CD14-positive monocyte (primary cell): ENCODE data around the gene CHRD. TPM values are rescaled to one million over a fixed set of nuclear protein-coding genes. Genes with fewer than 3 reads are reported as not detected.

Experiments
- DNase-seq, 3 donors: peaks; one replicate each; pipeline ENCODE4 v3.0.0-alpha.2; 2011 to 2022
- H2AFZ ChIP-seq: 2 replicates; pipeline ENCODE4 v1.6.0; 2012; ENCODE audit warnings: mild to moderate bottlenecking, low read depth, low read length, inconsistent platforms; ENCODE audit not compliant: insufficient read depth, poor library complexity, severe bottlenecking
- H3K27ac ChIP-seq, 2 donors: 1 replicate in 1 of 2; 2 replicates in 1 of 2; pipeline ENCODE4 v1.5.1; 2012 to 2013; ENCODE audit warnings: low read length in 2 of 2, control low read depth in 1 of 2, inconsistent platforms in 1 of 2, low read depth in 1 of 2, mild to moderate bottlenecking in 1 of 2
- H3K27me3 ChIP-seq, 2 donors: one replicate each; pipeline versions ENCODE4 v1.6.0 to v1.6.1; 2011 to 2013; ENCODE audit warnings: low read length in 2 of 2; ENCODE audit not compliant: control insufficient read depth in 2 of 2, insufficient read depth in 2 of 2
- H3K36me3 ChIP-seq, 2 donors: replicated peaks in 1 of 2; 1 replicate in 1 of 2; 2 replicates in 1 of 2; pipeline versions ENCODE4 v1.5.1 to v1.6.1; 2012 to 2013; ENCODE audit warnings: low read length in 2 of 2, control low read depth in 1 of 2, inconsistent platforms in 1 of 2, mild to moderate bottlenecking in 1 of 2; ENCODE audit not compliant: insufficient read depth in 2 of 2, control insufficient read depth in 1 of 2
- H3K4me1 ChIP-seq, 2 donors: 1 replicate in 1 of 2; 2 replicates in 1 of 2; pipeline versions ENCODE4 v1.5.1 to v1.6.1; 2012 to 2013; ENCODE audit warnings: low read length in 2 of 2, control low read depth in 1 of 2, inconsistent platforms in 1 of 2, mild to moderate bottlenecking in 1 of 2, moderate library complexity in 1 of 2; ENCODE audit not compliant: insufficient read depth in 2 of 2, control insufficient read depth in 1 of 2
- H3K4me2 ChIP-seq: replicated peaks from 2 replicates; pipeline ENCODE3; 2012; ENCODE audit warnings: low read length, moderate library complexity, mild to moderate bottlenecking; ENCODE audit not compliant: poor library complexity, severe bottlenecking; ENCODE audit errors: extremely low read depth
- H3K4me3 ChIP-seq, 3 experiments: fragments of 200-600 bp in 1 of 3; sonication (generic) in 1 of 3; replicated peaks in 1 of 3; 1 replicate in 2 of 3; 2 replicates in 1 of 3; pipeline ENCODE4 v1.5.1; 2011 to 2013; ENCODE audit warnings: low read length in 3 of 3, mild to moderate bottlenecking in 3 of 3, control low read depth in 2 of 3, low read depth in 2 of 3, inconsistent platforms in 1 of 3, moderate library complexity in 1 of 3
- H3K79me2 ChIP-seq: 2 replicates; pipeline ENCODE4 v1.6.0; 2012; ENCODE audit warnings: mild to moderate bottlenecking, control low read depth, inconsistent platforms, low read length, moderate library complexity; ENCODE audit not compliant: insufficient read depth
- H3K9ac ChIP-seq: 2 replicates; pipeline ENCODE4 v1.6.0; 2017; ENCODE audit warnings: low read length, mild to moderate bottlenecking; ENCODE audit not compliant: insufficient read depth, poor library complexity, severe bottlenecking
- H3K9me3 ChIP-seq, 2 donors: replicated peaks in 1 of 2; 1 replicate in 1 of 2; 2 replicates in 1 of 2; pipeline versions ENCODE4 v1.5.1 to v1.6.1; 2012 to 2013; ENCODE audit warnings: low read length in 2 of 2, control low read depth in 1 of 2; ENCODE audit not compliant: control insufficient read depth in 1 of 2, insufficient read depth in 1 of 2
- H4K20me1 ChIP-seq: 2 replicates; pipeline ENCODE4 v1.6.0; 2012; ENCODE audit warnings: mild to moderate bottlenecking, low read length, control low read depth, moderate library complexity; ENCODE audit not compliant: insufficient read depth
- H3K27ac Mint-ChIP-seq, 7 donors: one replicate each; pipeline ENCODE4 v1.8.0; 2020; ENCODE audit warnings: mild to moderate bottlenecking in 7 of 7, mixed read lengths in 7 of 7, moderate library complexity in 6 of 7, inconsistent platforms in 2 of 7
- H3K27me3 Mint-ChIP-seq, 3 donors: one replicate each; pipeline ENCODE4 v1.8.0; 2021 to 2022; ENCODE audit warnings: low read depth in 3 of 3, mild to moderate bottlenecking in 3 of 3, mixed read lengths in 3 of 3, moderate library complexity in 3 of 3, inconsistent platforms in 1 of 3
- H3K36me3 Mint-ChIP-seq, 2 donors: one replicate each; pipeline ENCODE4 v1.8.0; 2020; ENCODE audit warnings: mixed read lengths in 2 of 2, inconsistent platforms in 1 of 2, mild to moderate bottlenecking in 1 of 2
- H3K4me1 Mint-ChIP-seq: one replicate; pipeline ENCODE4 v1.8.0; 2020; ENCODE audit warnings: mild to moderate bottlenecking, mixed read lengths
- H3K4me3 Mint-ChIP-seq, 2 donors: one replicate each; pipeline ENCODE4 v1.8.0; 2020; ENCODE audit warnings: mild to moderate bottlenecking in 2 of 2, mixed read lengths in 2 of 2, moderate library complexity in 1 of 2
- H3K9me3 Mint-ChIP-seq, 7 donors: one replicate each; pipeline ENCODE4 v1.8.0; 2020 to 2022; ENCODE audit warnings: mixed read lengths in 7 of 7, mild to moderate bottlenecking in 6 of 7, moderate library complexity in 6 of 7, inconsistent platforms in 2 of 7
- CTCF ChIP-seq: fragments of 200-600 bp; IDR thresholded peaks from one replicate; pipeline ENCODE4 v1.8.0; 2022; ENCODE audit warnings: antibody characterized with exemption, mild to moderate bottlenecking
- WGBS: methylation state at CpG from one replicate; pipeline ENCODE4 v1.1.5; 2013; ENCODE audit warnings: missing lambda C conversion rate; ENCODE audit not compliant: insufficient coverage; 5-methylcytosine and 5-hydroxymethylcytosine counted together
- intact Hi-C, 2 donors: fragments of 100-400 bp; cut with micrococcal nuclease; formaldehyde crosslinking; loops; one replicate each; pipeline versions ENCODE4 v1.15.0 to v1.15.1; 2023
- polyA plus RNA-seq, 3 donors: library from polyadenylated mRNA; depleted of rRNA in 1 of 3; unstranded in 2 of 3; stranded (reverse) in 1 of 3; fragments of 300-500 nt in 2 of 3; fragments of >200 nt in 1 of 3; fragmentation: Illumina TruSeq in 2 of 3; gene quantifications; 1 replicate in 2 of 3; 2 replicates in 1 of 3; pipeline ENCODE4 v1.2.3, GENCODE V29; 2012 to 2021

CHRD gene
- polyA plus RNA-seq, 3 donors: 0.03 TPM; not detected in 2

GRCh38 chr3:184419171-184419570 lies 39.3 kb downstream of the CHRD start:
- H3K9ac ChIP-seq: no peak overlapping the region
- no peaks in the 10 kb centered on the region for H3K79me2 ChIP-seq
- Mint-ChIP-seq H3K4me1 (peaks cover 10% of the 10 kb centered on the region), H3K36me3 (peaks cover 0 to 2% of the 10 kb centered on the region in 2 donors), H3K27ac (no peak overlapping the region), H3K4me3 (no peak overlapping the region), H3K9me3 (peaks cover 0 to 15% (median 7%) of the 10 kb centered on the region in 7 donors), H3K27me3 (peaks cover 0 to 2% (median 0%) of the 10 kb centered on the region in 3 donors)
- H3K27me3 ChIP-seq: no peaks in the 10 kb centered on the region
- peaks cover 11% of the 10 kb centered on the region in 2 donors for H3K4me1 ChIP-seq
- H3K4me2 ChIP-seq: no peak overlapping the region
- TF ChIP-seq CTCF: no peak
- H3K27ac ChIP-seq: no peak overlapping the region
- intact Hi-C loops: loop anchor here (2.0 to 5.0 kb wide), 2 partner anchors 93 to 128 kb away; no protein-coding TSS in a partner anchor
- no peak for DNase-seq
- no peaks in the 10 kb centered on the region for H3K36me3 ChIP-seq
- WGBS: 90% methylated on average over 3 of the region's 5 CpGs
- H3K4me3 ChIP-seq: no peak overlapping the region
- no peak overlapping the region for H2AFZ ChIP-seq
- H3K9me3 ChIP-seq: peaks cover 0 to 3% of the 10 kb centered on the region in 2 donors
- H4K20me1 ChIP-seq: no peaks in the 10 kb centered on the region

GRCh38 chr3:184423561-184423960 lies 43.7 kb downstream of the CHRD start:
- Mint-ChIP-seq H3K9me3 (peaks cover 0 to 15% (median 7%) of the 10 kb centered on the region in 7 donors), H3K4me1 (peaks cover 10% of the 10 kb centered on the region), H3K36me3 (peaks cover 0 to 2% of the 10 kb centered on the region in 2 donors), H3K4me3 (peak overlapping the region in 1 of 2 donors; percentile 56), H3K27me3 (peaks cover 1 to 8% (median 2%) of the 10 kb centered on the region in 3 donors), H3K27ac (peak overlapping the region in 4 of 7 donors; percentile 8 to 73 (median 40))
- intact Hi-C loops: no loop called here
- no peak overlapping the region for H3K9ac ChIP-seq
- no peak overlapping the region for H3K4me2 ChIP-seq
- H2AFZ ChIP-seq: peak overlapping the region; percentile 58
- WGBS: 8% methylated on average over 3 of the region's 3 CpGs
- no peak overlapping the region for H3K27ac ChIP-seq
- no peak for TF ChIP-seq CTCF
- no peak overlapping the region for H3K4me3 ChIP-seq
- no peaks in the 10 kb centered on the region for H3K79me2 ChIP-seq
- peaks cover 0 to 3% of the 10 kb centered on the region in 2 donors for H3K9me3 ChIP-seq
- H3K27me3 ChIP-seq: no peaks in the 10 kb centered on the region
- H4K20me1 ChIP-seq: no peaks in the 10 kb centered on the region
- peak; percentile 20 to 39 (median 24) for DNase-seq
- peaks cover 11% of the 10 kb centered on the region in 2 donors for H3K4me1 ChIP-seq
- no peaks in the 10 kb centered on the region for H3K36me3 ChIP-seq
